HG02981 (cell line): ENCODE results near the gene TNC.
"Not testable (repeated sequence)": the region's sequence is repeated elsewhere in the genome, so short reads cannot be mapped to it uniquely, and the experiment has no call there.

Experiments
- ATAC-seq: cut with Tn5 transposase; IDR thresholded peaks from one replicate; pipeline ENCODE4 v1.9.1; 2021; ENCODE audit warnings: mild to moderate bottlenecking, moderate library complexity; ENCODE audit not compliant: unreplicated experiment

TNC gene

GRCh38 chr9:115135821-115136778, 18.1 kb upstream of the TNC start:
- no peak for ATAC-seq

- no peak for ATAC-seq
Measured at GRCh38 chr9:115134941-115135340, 17.0 kb upstream of the TNC start.

GRCh38 chr9:115133649-115134048, 15.7 kb upstream of the TNC start:
- no peak for ATAC-seq

GRCh38 chr9:115132648-115133047, 14.7 kb upstream of the TNC start:
- ATAC-seq: no peak

- ATAC-seq: no peak
Measured at GRCh38 chr9:115130176-115130575, 12.2 kb upstream of the TNC start.

GRCh38 chr9:115128726-115129125, 10.8 kb upstream of the TNC start:
- ATAC-seq: not testable (repeated sequence)

GRCh38 chr9:115127191-115127817, 9.3 kb upstream of the TNC start:
- ATAC-seq: no peak

GRCh38 chr9:115126404-115126803, 8.4 kb upstream of the TNC start:
- ATAC-seq: no peak

- ATAC-seq: no peak
Measured at GRCh38 chr9:115122937-115123336, 5.0 kb upstream of the TNC start.

GRCh38 chr9:115121181-115121580, 3.2 kb upstream of the TNC start:
- no peak for ATAC-seq

GRCh38 chr9:115118879-115119218, 892 bp upstream of the TNC start:
- no peak for ATAC-seq

- no peak for ATAC-seq
Measured at GRCh38 chr9:115116421-115117284, 1.3 kb downstream of the TNC start.

GRCh38 chr9:115115924-115116323, 2.0 kb downstream of the TNC start:
- no peak for ATAC-seq

- no peak for ATAC-seq
Measured at GRCh38 chr9:115115117-115115880, 2.7 kb downstream of the TNC start.

GRCh38 chr9:115114546-115114945, 3.4 kb downstream of the TNC start:
- no peak for ATAC-seq

- ATAC-seq: no peak
Measured at GRCh38 chr9:115114084-115114483, 3.9 kb downstream of the TNC start.

GRCh38 chr9:115111874-115112273, 6.1 kb downstream of the TNC start:
- ATAC-seq: no peak

- no peak for ATAC-seq
Measured at GRCh38 chr9:115109486-115109885, 8.5 kb downstream of the TNC start.

- no peak for ATAC-seq
Measured at GRCh38 chr9:115107701-115108100, 10.3 kb downstream of the TNC start.

GRCh38 chr9:115106642-115107041, 11.3 kb downstream of the TNC start:
- ATAC-seq: no peak

GRCh38 chr9:115106001-115106400, 12.0 kb downstream of the TNC start:
- ATAC-seq: no peak
